ENCODE measurements around the gene TUSC2.
"Not testable (repeated sequence)": the region's sequence is repeated elsewhere in the genome, so short reads cannot be mapped to it uniquely, and the experiment has no call there.

The TUSC2 gene

DNA sequence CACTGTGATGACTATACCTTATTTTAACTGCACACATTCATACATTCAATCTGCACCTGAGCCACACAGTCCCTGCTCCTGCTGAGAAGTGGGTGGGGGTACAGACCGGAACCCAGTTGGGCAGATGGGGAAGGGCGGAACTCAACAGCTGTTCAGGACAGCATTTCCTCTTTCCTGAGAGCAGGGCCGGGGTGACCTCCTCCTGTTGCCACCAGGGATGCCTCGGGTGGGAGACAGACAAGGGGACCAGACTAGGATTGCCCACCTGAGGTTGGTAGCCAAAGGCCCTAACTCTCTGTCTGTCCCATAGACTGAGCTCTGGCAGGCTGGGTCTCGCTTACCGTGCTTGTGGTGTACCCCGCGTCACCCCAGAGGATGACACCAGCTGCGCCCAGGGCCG is 9.4 kb downstream of the TUSC2 start:
- no peak for DNase-seq (ENCODE audit: low read depth)
- H3K4me3 ChIP-seq (ENCODE audit: control insufficient read depth, low read depth, low read length): no peak overlapping the region
- TF ChIP-seq, protein P1, sequence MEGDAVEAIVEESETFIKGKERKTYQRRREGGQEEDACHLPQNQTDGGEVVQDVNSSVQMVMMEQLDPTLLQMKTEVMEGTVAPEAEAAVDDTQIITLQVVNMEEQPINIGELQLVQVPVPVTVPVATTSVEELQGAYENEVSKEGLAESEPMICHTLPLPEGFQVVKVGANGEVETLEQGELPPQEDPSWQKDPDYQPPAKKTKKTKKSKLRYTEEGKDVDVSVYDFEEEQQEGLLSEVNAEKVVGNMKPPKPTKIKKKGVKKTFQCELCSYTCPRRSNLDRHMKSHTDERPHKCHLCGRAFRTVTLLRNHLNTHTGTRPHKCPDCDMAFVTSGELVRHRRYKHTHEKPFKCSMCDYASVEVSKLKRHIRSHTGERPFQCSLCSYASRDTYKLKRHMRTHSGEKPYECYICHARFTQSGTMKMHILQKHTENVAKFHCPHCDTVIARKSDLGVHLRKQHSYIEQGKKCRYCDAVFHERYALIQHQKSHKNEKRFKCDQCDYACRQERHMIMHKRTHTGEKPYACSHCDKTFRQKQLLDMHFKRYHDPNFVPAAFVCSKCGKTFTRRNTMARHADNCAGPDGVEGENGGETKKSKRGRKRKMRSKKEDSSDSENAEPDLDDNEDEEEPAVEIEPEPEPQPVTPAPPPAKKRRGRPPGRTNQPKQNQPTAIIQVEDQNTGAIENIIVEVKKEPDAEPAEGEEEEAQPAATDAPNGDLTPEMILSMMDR (IDR thresholded peaks at IDR 0.05; ENCODE audit: control insufficient read depth, insufficient read depth, low read depth, low read length, missing control alignments): no peak

DNA sequence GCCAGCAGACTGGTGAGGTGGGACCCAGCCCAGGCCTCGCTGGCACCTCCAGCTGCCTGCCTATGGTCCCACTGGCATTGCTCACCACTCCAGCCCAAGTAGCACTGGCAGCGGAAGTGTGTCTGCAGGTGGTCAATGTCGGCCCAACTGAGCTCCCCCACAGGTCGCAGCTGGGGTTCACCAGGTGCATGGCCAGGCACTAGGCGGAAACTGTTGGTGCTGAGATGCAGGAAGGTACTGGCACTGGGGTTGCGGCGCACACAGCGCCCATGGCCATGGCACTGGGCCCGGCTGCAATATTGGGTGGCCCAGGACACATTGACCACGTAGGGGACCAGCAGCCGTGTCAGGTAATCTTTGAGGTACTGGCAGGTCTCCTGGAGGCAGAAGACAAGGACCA is 9.9 kb downstream of the TUSC2 start:
- TF ChIP-seq, protein P1 (IDR thresholded peaks at IDR 0.05; ENCODE audit: control insufficient read depth, insufficient read depth, low read depth, low read length, missing control alignments): no peak
- H3K4me3 ChIP-seq (ENCODE audit: control insufficient read depth, low read depth, low read length): no peak overlapping the region
- DNase-seq (ENCODE audit: low read depth): no peak

DNA sequence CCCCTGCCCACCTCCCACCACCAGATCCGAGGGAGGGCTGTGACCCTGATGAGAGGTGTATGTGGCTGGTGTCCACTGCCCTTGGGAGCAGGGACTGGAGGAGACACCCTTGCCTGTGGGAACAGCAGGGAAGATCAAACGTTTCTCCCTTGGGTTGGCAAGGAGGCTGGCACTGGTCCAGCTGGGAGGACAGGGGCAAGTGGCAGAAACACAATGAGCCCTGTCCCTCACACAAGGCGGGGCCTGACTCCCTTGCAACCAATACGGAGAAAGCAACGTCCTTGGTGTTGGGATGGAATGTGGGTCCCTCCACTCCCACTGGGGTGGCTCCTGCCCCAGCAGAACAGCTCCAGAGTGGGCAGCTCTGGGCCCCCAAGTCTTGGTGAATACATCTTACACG is 10.7 kb downstream of the TUSC2 start:
- TF ChIP-seq, protein P1 (IDR thresholded peaks at IDR 0.05; ENCODE audit: control insufficient read depth, insufficient read depth, low read depth, low read length, missing control alignments): no peak
- DNase-seq (ENCODE audit: low read depth): no peak
- H3K4me3 ChIP-seq (ENCODE audit: control insufficient read depth, low read depth, low read length): no peak overlapping the region

DNA sequence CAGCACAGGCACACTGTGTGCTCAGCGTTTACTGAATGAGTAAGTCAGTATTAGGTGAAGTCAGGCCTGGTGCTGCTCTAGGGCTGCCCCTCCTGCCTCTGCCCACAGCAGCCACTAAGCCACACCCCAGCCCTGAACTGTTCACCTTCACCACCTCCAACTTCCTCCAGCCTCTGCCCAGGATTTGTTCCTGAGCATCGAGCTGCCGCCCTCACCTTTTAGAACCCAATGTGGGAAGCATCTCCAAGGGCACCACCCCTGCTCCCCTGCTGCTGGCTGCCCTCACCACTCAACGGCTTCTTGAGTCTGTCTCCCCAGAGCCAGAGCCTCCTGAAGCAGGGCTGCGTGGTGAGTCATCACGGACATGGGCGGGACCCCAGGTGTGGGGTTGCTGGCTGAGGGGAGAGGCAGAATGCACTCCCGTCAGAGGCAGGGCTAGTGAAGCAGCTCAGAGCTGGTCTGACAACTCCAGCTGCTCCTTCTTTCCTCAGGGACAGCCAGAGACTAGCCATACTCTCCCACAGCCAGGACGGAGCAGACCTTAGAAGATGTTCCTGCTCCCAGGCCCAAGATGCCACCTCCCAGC is 11.3 kb downstream of the TUSC2 start:
- no peak for DNase-seq (ENCODE audit: low read depth)
- TF ChIP-seq, protein P1 (IDR thresholded peaks at IDR 0.05; ENCODE audit: control insufficient read depth, insufficient read depth, low read depth, low read length, missing control alignments): no peak
- H3K4me3 ChIP-seq (ENCODE audit: control insufficient read depth, low read depth, low read length): no peak overlapping the region

DNA sequence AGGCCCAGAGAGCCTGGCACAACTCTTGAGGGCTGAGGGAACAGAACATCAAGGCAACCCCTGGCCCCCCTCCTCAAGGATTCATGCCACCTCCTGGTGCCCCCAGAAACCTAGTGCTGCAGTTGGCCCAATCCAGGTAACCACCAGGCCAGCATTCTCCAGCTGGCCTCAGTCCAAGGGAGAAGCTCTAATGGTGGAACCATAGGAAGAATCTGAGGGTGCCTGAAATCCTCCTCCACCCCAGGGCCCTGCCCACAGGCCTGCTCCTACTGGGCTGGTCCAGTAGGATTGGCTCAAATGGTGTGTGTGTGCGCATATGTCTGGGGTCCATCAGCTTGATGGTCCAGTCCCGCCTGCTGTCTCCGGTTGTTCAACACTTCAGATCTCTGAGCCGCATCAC is 13.2 kb downstream of the TUSC2 start:
- TF ChIP-seq, protein P1 (IDR thresholded peaks at IDR 0.05; ENCODE audit: control insufficient read depth, insufficient read depth, low read depth, low read length, missing control alignments): no peak

DNA sequence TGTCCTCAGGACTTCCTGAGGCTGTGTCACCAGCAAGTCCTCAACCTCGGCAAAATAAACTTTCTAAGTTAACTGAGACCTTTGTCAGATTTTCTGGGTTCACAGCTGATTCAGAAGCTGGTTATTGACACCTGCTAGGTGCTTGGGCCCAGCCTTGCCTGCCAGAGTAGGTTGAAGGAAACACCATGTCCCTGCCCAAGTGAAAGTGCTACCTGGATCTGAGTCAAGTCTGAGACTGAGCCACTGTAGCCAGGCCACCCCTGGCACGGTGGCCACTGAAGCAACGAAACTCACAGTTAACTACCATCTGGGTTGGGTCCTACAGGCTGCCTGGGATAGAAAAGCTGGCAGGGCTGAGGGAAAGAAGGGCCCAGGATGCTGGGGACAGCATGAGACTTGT is 13.7 kb downstream of the TUSC2 start:
- TF ChIP-seq, protein P1 (IDR thresholded peaks at IDR 0.05; ENCODE audit: control insufficient read depth, insufficient read depth, low read depth, low read length, missing control alignments): no peak
- no peak for DNase-seq (ENCODE audit: low read depth)
- no peak overlapping the region for H3K4me3 ChIP-seq (ENCODE audit: control insufficient read depth, low read depth, low read length)

More for the DNA sequence above, 13.2 kb downstream of the TUSC2 start:
- no peak for DNase-seq (ENCODE audit: low read depth)
- no peak overlapping the region for H3K4me3 ChIP-seq (ENCODE audit: control insufficient read depth, low read depth, low read length)

DNA sequence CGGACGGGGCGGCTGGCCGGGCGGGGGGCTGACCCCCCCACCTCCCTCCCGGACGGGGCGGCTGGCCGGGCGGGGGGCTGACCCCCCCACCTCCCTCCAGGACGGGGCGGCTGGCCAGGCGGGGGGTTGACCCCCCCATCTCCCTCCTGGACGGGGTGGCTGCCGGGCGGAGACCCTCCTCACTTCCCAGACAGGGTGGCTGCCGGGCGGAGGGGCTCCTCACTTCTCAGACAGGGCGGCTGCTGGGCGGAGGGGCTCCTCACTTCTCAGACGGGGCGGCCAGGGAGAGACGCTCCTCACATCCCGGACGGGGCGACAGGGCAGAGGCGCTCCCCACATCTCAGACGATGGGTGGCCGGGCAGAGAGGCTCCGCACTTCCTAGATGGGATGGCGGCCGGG is 16.0 kb downstream of the TUSC2 start:
- not testable (repeated sequence) for DNase-seq (ENCODE audit: low read depth); H3K4me3 ChIP-seq (ENCODE audit: control insufficient read depth, low read depth, low read length)

Data from AG09309 (cell line).